K562 (cell line): ENCODE measurements around the gene CCT5. TPM values are rescaled to one million over a fixed set of nuclear protein-coding genes. Genes with fewer than 3 reads are reported as not detected.
A peak's percentile ranks its signal among the peaks of the same experiment; 100 is the strongest.

Experiments
- ARHGAP35 ChIP-seq: fragments of 450-650 bp; IDR thresholded peaks from 2 replicates; pipeline ENCODE4 v1.6.1; 2018; ENCODE audit not compliant: partially characterized antibody
- CHD2 ChIP-seq: IDR thresholded peaks from 2 replicates; pipeline ENCODE4 v1.6.1; 2011; ENCODE audit warnings: low read depth, low read length
- FOS ChIP-seq: IDR thresholded peaks from 3 replicates; pipeline ENCODE4 v1.6.1; 2011; ENCODE audit not compliant: insufficient read length; ENCODE audit errors: extremely low read depth
- FOXK1 ChIP-seq: sonication (generic); formaldehyde crosslinking; IDR thresholded peaks from 2 replicates; pipeline ENCODE4 v1.8.0; 2022; ENCODE audit warnings: missing genetic modification reagents, mild to moderate bottlenecking, borderline replicate concordance
- JUND ChIP-seq, 2 experiments: IDR thresholded peaks; 2 replicates in 1 of 2; 3 replicates in 1 of 2; pipeline ENCODE4 v1.6.1; 2011; ENCODE audit warnings: borderline replicate concordance in 2 of 2, low read depth in 2 of 2, low read length in 2 of 2, improper control_type of control experiment in 1 of 2, missing biosample characterization in 1 of 2, missing genetic modification characterization in 1 of 2, missing genetic modification reagents in 1 of 2
- KDM1A ChIP-seq, 2 experiments: fragments of 450-650 bp; IDR thresholded peaks; 2 replicates each; pipeline ENCODE4 v1.6.1; 2016; ENCODE audit warnings: mild to moderate bottlenecking in 2 of 2
- MAFG ChIP-seq: fragments of 450-650 bp; conservative IDR thresholded peaks from 2 replicates; pipeline ENCODE4 v1.6.1; 2016; ENCODE audit warnings: missing genetic modification characterization, missing compliant biosample characterization
- MYBL2 ChIP-seq, 2 experiments: fragments of 450-650 bp in 1 of 2; sonication (generic) in 1 of 2; formaldehyde crosslinking in 1 of 2; IDR thresholded peaks; 2 replicates each; pipeline versions ENCODE4 v1.6.1 to v1.8.1; 2017 to 2022; ENCODE audit warnings: borderline replicate concordance in 1 of 2, inconsistent platforms in 1 of 2, low read depth in 1 of 2, mild to moderate bottlenecking in 1 of 2, missing genetic modification reagents in 1 of 2, moderate library complexity in 1 of 2
- RBM22 ChIP-seq: fragments of 200-400 bp; formaldehyde crosslinking; IDR thresholded peaks from 2 replicates; pipeline ENCODE4 v1.6.1; 2018; ENCODE audit warnings: low read length, low read depth; ENCODE audit not compliant: poor library complexity, severe bottlenecking
- ZBED1 ChIP-seq: IDR thresholded peaks from 2 replicates; pipeline ENCODE4 v1.6.1; 2014
- ZBTB1 ChIP-seq: sonication (generic); formaldehyde crosslinking; IDR thresholded peaks from 2 replicates; pipeline ENCODE4 v1.8.1; 2023; ENCODE audit warnings: missing genetic modification reagents, low read depth, mild to moderate bottlenecking, borderline replicate concordance
- ZNF165 ChIP-seq: fragments of 250-450 bp; sonication (Bioruptor Pico); IDR thresholded peaks from 2 replicates; pipeline ENCODE4 v1.4.0; 2020; ENCODE audit warnings: borderline replicate concordance
- polyA plus RNA-seq, 8 experiments: library from polyadenylated mRNA; depleted of rRNA in 4 of 8; stranded (reverse) in 5 of 8; unstranded in 3 of 8; fragments of >200 nt; fragmentation: Nextera tagmentation in 2 of 8; fragmentation: Illumina TruSeq in 1 of 8; extraction: Ambion mirVana in 2 of 8; extraction: Trizol in 1 of 8; gene quantifications; 2 replicates each; pipeline versions ENCODE4 v1.2.1 to v1.2.3, GENCODE V29; 2011 to 2014; ENCODE audit warnings: inconsistent platforms in 1 of 8, missing spikeins in 1 of 8
- total RNA-seq, 7 experiments: library from RNA; depleted of rRNA in 6 of 7; stranded (reverse); fragments of >200 nt in 6 of 7; fragmentation: Illumina TruSeq in 2 of 7; extraction: Trizol in 2 of 7; gene quantifications; 2 replicates each; pipeline versions ENCODE4 v1.2.1 to v1.2.3, GENCODE V29; 2011 to 2021; ENCODE audit warnings: low replicate concordance in 1 of 7
- TF ChIP-seq, protein P1 (sequence below): fragments of 450-650 bp; IDR thresholded peaks from 2 replicates; pipeline ENCODE4 v1.6.1; 2018; ENCODE audit not compliant: partially characterized antibody
- TF ChIP-seq, protein P2 (sequence below): fragments of 250-450 bp; sonication (Bioruptor Pico); IDR thresholded peaks from 2 replicates; pipeline ENCODE4 v1.5.0; 2020; ENCODE audit warnings: mild to moderate bottlenecking, borderline replicate concordance
- TF ChIP-seq, protein P3 (sequence below): IDR thresholded peaks from 2 replicates; pipeline ENCODE4 v1.6.1; 2014; ENCODE audit warnings: antibody characterized with exemption
- TF ChIP-seq, protein P4 (sequence below): sonication (generic); formaldehyde crosslinking; IDR thresholded peaks from 2 replicates; pipeline ENCODE4 v1.8.1; 2023; ENCODE audit warnings: mild to moderate bottlenecking, missing genetic modification reagents

CCT5 gene
- total and polyA plus RNA-seq, 9 of the 15 experiments (the other 6 are each of a cell fraction or from before 2014, with no cell fraction given), result 782 to 1,606 (median 1,153) TPM

DNA sequence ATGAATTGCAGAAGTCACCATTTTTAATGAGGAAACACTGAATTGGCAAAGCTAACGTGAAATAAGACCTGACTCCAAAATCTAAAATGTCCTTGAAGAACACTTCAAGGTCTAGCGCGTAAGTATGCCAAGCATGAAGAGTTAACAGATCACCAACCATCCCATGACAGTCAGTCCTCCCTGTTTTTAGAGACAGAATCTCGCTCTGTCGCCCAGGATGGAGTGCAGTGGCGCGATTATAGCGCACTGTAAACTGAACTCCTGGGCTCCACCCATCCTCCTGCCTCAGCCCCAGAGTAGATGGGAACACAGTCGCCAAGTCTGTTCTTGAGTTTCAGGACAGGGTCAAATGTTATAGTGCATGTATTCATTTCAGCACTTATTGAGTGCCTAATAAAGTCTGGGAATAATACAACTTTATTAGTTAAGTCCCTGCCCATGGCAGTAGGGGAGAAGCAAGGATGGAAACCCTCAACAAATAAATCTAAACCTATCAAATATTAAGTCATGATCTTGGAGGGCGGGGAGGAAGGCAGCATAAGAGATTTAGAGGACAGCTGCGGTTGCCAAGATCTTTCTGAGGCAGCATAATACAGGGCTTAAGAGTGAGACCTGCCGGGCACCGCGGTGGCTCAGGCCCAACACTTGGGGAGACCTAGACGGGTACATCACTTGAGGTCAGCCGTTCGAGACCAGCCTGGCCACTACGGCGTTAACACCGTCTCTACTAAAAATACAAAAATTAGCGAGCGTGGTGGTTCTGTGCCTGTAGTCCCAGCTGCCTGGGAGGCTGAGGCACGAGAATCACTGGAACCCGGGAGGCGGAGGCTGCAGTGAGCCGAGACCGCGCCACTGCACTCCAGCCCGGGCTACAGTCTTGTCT lies 1.5 kb upstream of the CCT5 start (continued):
- TF ChIP-seq, protein P1, sequence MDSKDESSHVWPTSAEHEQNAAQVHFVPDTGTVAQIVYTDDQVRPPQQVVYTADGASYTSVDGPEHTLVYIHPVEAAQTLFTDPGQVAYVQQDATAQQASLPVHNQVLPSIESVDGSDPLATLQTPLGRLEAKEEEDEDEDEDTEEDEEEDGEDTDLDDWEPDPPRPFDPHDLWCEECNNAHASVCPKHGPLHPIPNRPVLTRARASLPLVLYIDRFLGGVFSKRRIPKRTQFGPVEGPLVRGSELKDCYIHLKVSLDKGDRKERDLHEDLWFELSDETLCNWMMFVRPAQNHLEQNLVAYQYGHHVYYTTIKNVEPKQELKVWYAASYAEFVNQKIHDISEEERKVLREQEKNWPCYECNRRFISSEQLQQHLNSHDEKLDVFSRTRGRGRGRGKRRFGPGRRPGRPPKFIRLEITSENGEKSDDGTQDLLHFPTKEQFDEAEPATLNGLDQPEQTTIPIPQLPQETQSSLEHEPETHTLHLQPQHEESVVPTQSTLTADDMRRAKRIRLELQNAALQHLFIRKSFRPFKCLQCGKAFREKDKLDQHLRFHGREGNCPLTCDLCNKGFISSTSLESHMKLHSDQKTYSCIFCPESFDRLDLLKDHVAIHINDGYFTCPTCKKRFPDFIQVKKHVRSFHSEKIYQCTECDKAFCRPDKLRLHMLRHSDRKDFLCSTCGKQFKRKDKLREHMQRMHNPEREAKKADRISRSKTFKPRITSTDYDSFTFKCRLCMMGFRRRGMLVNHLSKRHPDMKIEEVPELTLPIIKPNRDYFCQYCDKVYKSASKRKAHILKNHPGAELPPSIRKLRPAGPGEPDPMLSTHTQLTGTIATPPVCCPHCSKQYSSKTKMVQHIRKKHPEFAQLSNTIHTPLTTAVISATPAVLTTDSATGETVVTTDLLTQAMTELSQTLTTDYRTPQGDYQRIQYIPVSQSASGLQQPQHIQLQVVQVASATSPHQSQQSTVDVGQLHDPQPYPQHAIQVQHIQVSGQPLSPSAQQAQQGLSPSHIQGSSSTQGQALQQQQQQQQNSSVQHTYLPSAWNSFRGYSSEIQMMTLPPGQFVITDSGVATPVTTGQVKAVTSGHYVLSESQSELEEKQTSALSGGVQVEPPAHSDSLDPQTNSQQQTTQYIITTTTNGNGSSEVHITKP, result peak; percentile 65
- TF ChIP-seq MAFG (tag) (no peak), FOXK1 (CRISPR knock-in tag) (peak; percentile 49; the same call in 1 of the 2 replicates), KDM1A (IDR thresholded peaks at IDR 0.05) (peak in 1 of 2 experiments; percentile 23; a peak in 1 of 4 replicates), ZBTB1 (CRISPR knock-in tag) (no peak), ARHGAP35 (no peak), ZNF165 (CRISPR knock-in tag) (0 out of 2 replicates have a peak, but pooled peaks have one; percentile 48), MYBL2 (IDR thresholded peaks at IDR 0.05; ENCODE audit: low read depth) (no peak), MYBL2 (CRISPR knock-in tag; IDR thresholded peaks at IDR 0.05; ENCODE audit: borderline replicate concordance) (no peak), CHD2 (no peak), ZBED1 (no peak), JUND (IDR thresholded peaks at IDR 0.05; ENCODE audit: borderline replicate concordance, low read depth, low read length) (0 out of 2 replicates have a peak, but pooled peaks have one; percentile 17), JUND (tag; IDR thresholded peaks at IDR 0.05; ENCODE audit: borderline replicate concordance, low read depth, low read length) (no peak), FOS (no peak), RBM22 (no peak)
- TF ChIP-seq, protein P2, sequence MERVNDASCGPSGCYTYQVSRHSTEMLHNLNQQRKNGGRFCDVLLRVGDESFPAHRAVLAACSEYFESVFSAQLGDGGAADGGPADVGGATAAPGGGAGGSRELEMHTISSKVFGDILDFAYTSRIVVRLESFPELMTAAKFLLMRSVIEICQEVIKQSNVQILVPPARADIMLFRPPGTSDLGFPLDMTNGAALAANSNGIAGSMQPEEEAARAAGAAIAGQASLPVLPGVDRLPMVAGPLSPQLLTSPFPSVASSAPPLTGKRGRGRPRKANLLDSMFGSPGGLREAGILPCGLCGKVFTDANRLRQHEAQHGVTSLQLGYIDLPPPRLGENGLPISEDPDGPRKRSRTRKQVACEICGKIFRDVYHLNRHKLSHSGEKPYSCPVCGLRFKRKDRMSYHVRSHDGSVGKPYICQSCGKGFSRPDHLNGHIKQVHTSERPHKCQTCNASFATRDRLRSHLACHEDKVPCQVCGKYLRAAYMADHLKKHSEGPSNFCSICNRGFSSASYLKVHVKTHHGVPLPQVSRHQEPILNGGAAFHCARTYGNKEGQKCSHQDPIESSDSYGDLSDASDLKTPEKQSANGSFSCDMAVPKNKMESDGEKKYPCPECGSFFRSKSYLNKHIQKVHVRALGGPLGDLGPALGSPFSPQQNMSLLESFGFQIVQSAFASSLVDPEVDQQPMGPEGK (CRISPR knock-in tag), result no peak
- TF ChIP-seq, protein P3, sequence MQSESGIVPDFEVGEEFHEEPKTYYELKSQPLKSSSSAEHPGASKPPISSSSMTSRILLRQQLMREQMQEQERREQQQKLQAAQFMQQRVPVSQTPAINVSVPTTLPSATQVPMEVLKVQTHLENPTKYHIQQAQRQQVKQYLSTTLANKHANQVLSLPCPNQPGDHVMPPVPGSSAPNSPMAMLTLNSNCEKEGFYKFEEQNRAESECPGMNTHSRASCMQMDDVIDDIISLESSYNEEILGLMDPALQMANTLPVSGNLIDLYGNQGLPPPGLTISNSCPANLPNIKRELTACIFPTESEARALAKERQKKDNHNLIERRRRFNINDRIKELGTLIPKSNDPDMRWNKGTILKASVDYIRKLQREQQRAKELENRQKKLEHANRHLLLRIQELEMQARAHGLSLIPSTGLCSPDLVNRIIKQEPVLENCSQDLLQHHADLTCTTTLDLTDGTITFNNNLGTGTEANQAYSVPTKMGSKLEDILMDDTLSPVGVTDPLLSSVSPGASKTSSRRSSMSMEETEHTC, result no peak
- TF ChIP-seq, protein P4, sequence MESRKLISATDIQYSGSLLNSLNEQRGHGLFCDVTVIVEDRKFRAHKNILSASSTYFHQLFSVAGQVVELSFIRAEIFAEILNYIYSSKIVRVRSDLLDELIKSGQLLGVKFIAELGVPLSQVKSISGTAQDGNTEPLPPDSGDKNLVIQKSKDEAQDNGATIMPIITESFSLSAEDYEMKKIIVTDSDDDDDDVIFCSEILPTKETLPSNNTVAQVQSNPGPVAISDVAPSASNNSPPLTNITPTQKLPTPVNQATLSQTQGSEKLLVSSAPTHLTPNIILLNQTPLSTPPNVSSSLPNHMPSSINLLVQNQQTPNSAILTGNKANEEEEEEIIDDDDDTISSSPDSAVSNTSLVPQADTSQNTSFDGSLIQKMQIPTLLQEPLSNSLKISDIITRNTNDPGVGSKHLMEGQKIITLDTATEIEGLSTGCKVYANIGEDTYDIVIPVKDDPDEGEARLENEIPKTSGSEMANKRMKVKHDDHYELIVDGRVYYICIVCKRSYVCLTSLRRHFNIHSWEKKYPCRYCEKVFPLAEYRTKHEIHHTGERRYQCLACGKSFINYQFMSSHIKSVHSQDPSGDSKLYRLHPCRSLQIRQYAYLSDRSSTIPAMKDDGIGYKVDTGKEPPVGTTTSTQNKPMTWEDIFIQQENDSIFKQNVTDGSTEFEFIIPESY (CRISPR knock-in tag), result 0 out of 2 replicates have a peak, but pooled peaks have one; percentile 25
